ENCODE data around the gene EP400.

Gene EP400

GRCh38 chr12:131907379-131908091 lies 42.2 kb upstream of the EP400 start:
- no peaks in the 10 kb centered on the region for H3K79me2 ChIP-seq (ENCODE audit: control insufficient read depth, low read length)
- no peaks in the 10 kb centered on the region for H3K4me1 ChIP-seq (ENCODE audit: control insufficient read depth, low read length)
- H3K9me3 ChIP-seq (ENCODE audit: control insufficient read depth, insufficient read depth, low read length), result no peaks in the 10 kb centered on the region
- TF ChIP-seq EZH2phosphoT487 (IDR thresholded peaks at IDR 0.05; ENCODE audit: borderline replicate concordance, low read length) (no peak), CTCF (IDR thresholded peaks at IDR 0.05; ENCODE audit: low read depth, low read length, poor library complexity, severe bottlenecking) (no peak)
- H3K4me2 ChIP-seq (ENCODE audit: low read length), result no peak overlapping the region
- no peak overlapping the region for H3K27ac ChIP-seq (ENCODE audit: low read depth, low read length)
- no peaks in the 10 kb centered on the region for H3K9me2 ChIP-seq (replicated peaks; ENCODE audit: control insufficient read depth, low read length)
- no peaks in the 10 kb centered on the region for H3K27me3 ChIP-seq (ENCODE audit: control insufficient read depth, low read length)
- H3F3A ChIP-seq (ENCODE audit: control insufficient read depth, insufficient read depth), result no peaks in the 10 kb centered on the region
- H3K36me3 ChIP-seq (ENCODE audit: control insufficient read depth, low read length), result no peaks in the 10 kb centered on the region
- H4K20me1 ChIP-seq (ENCODE audit: control insufficient read depth, insufficient read depth, low read depth, low read length), result peaks cover 3% of the 10 kb centered on the region; the same call in 1 of the 2 replicates
- no peak overlapping the region for H3K4me3 ChIP-seq (ENCODE audit: low read length)

- Histone ChIP-seq H3F3A (ENCODE audit: control insufficient read depth, insufficient read depth) (no peaks in the 10 kb centered on the region), H3K4me1 (ENCODE audit: control insufficient read depth, low read length) (no peaks in the 10 kb centered on the region), H3K36me3 (ENCODE audit: control insufficient read depth, low read length) (no peaks in the 10 kb centered on the region), H3K27ac (ENCODE audit: low read depth, low read length) (no peak overlapping the region), H3K9me3 (ENCODE audit: control insufficient read depth, insufficient read depth, low read length) (no peaks in the 10 kb centered on the region), H3K79me2 (ENCODE audit: control insufficient read depth, low read length) (no peaks in the 10 kb centered on the region), H4K20me1 (ENCODE audit: control insufficient read depth, insufficient read depth, low read depth, low read length) (0 out of 2 replicates have a peak, but pooled peaks cover 3% of the 10 kb centered on the region), H3K4me2 (ENCODE audit: low read length) (no peak overlapping the region), H3K9me2 (replicated peaks; ENCODE audit: control insufficient read depth, low read length) (no peaks in the 10 kb centered on the region), H3K27me3 (ENCODE audit: control insufficient read depth, low read length) (no peaks in the 10 kb centered on the region), H3K4me3 (ENCODE audit: low read length) (no peak overlapping the region)
- TF ChIP-seq EZH2phosphoT487 (IDR thresholded peaks at IDR 0.05; ENCODE audit: borderline replicate concordance, low read length) (no peak), CTCF (IDR thresholded peaks at IDR 0.05; ENCODE audit: low read depth, low read length, poor library complexity, severe bottlenecking) (no peak)
These were observed 41.4 kb upstream of the EP400 start for GRCh38 chr12:131908092-131909080.

- Histone ChIP-seq H4K20me1 (ENCODE audit: control insufficient read depth, insufficient read depth, low read depth, low read length) (0 out of 2 replicates have a peak, but pooled peaks cover 3% of the 10 kb centered on the region), H3K27ac (ENCODE audit: low read depth, low read length) (no peak overlapping the region), H3F3A (ENCODE audit: control insufficient read depth, insufficient read depth) (no peaks in the 10 kb centered on the region), H3K9me3 (ENCODE audit: control insufficient read depth, insufficient read depth, low read length) (no peaks in the 10 kb centered on the region), H3K9me2 (replicated peaks; ENCODE audit: control insufficient read depth, low read length) (no peaks in the 10 kb centered on the region), H3K27me3 (ENCODE audit: control insufficient read depth, low read length) (no peaks in the 10 kb centered on the region), H3K79me2 (ENCODE audit: control insufficient read depth, low read length) (no peaks in the 10 kb centered on the region), H3K4me2 (ENCODE audit: low read length) (no peak overlapping the region), H3K36me3 (ENCODE audit: control insufficient read depth, low read length) (no peaks in the 10 kb centered on the region), H3K4me1 (ENCODE audit: control insufficient read depth, low read length) (no peaks in the 10 kb centered on the region), H3K4me3 (ENCODE audit: low read length) (no peak overlapping the region)
- TF ChIP-seq CTCF (IDR thresholded peaks at IDR 0.05; ENCODE audit: low read depth, low read length, poor library complexity, severe bottlenecking), result no peak
- TF ChIP-seq EZH2phosphoT487 (IDR thresholded peaks at IDR 0.05; ENCODE audit: borderline replicate concordance, low read length), result no peak
These were observed 40.5 kb upstream of the EP400 start for GRCh38 chr12:131909081-131909751.
